Gastroesophageal sphincter (tissue), 4 donors: ENCODE data around the gene DIP2C. TPM values are rescaled to one million over a fixed set of nuclear protein-coding genes. Genes with fewer than 3 reads are reported as not detected.
"Not testable (repeated sequence)": the region's sequence is repeated elsewhere in the genome, so short reads cannot be mapped to it uniquely, and the experiment has no call there.

ENCODE experiments used
- ATAC-seq: fragments of 150-250 bp; one replicate; pipeline ENCODE4 v1.9.1; 2016; ENCODE audit warnings: mild to moderate bottlenecking, moderate library complexity
- H3K27ac ChIP-seq, 4 donors: fragments of 200-600 bp; sonication (generic) in 3 of 4; 1 replicate in 3 of 4; 2 replicates in 1 of 4; pipeline ENCODE4 v1.5.1; 2016 to 2019
- H3K27me3 ChIP-seq: fragments of 200-600 bp; sonication (generic); one replicate; pipeline ENCODE4 v1.5.1; 2019
- H3K36me3 ChIP-seq, 2 donors: fragments of 200-600 bp; sonication (generic); one replicate each; pipeline ENCODE4 v1.5.1; 2019; ENCODE audit warnings: control low read depth in 1 of 2
- H3K4me1 ChIP-seq, 3 donors: fragments of 200-600 bp; sonication (generic); 1 replicate in 2 of 3; 2 replicates in 1 of 3; pipeline ENCODE4 v1.5.1; 2016 to 2019; ENCODE audit warnings: control low read depth in 2 of 3
- H3K4me3 ChIP-seq, 2 donors: fragments of 200-600 bp; sonication (generic); one replicate each; pipeline ENCODE4 v1.5.1; 2019; ENCODE audit warnings: mild to moderate bottlenecking in 1 of 2, moderate library complexity in 1 of 2
- H3K9me3 ChIP-seq, 3 donors: fragments of 200-600 bp; sonication (generic); one replicate each; pipeline ENCODE4 v1.5.1; 2017 to 2019; ENCODE audit warnings: control low read depth in 2 of 3
- EP300 ChIP-seq: sonication (generic); formaldehyde crosslinking; IDR thresholded peaks from one replicate; pipeline ENCODE4 v1.6.1; 2017; ENCODE audit warnings: antibody characterized with exemption, mild to moderate bottlenecking
- POLR2A ChIP-seq, 2 donors: fragments of 450-650 bp; IDR thresholded peaks; one replicate each; pipeline ENCODE4 v1.6.1; 2017; ENCODE audit warnings: antibody characterized with exemption in 2 of 2, mild to moderate bottlenecking in 2 of 2, moderate library complexity in 1 of 2
- POLR2AphosphoS5 ChIP-seq: sonication (generic); formaldehyde crosslinking; IDR thresholded peaks from one replicate; pipeline ENCODE4 v1.6.1; 2017; ENCODE audit warnings: antibody characterized with exemption
- WGBS, 2 donors: methylation state at CpG; one replicate each; pipeline ENCODE4 v1.1.5; 2018; ENCODE audit warnings: low coverage in 1 of 2; 5-methylcytosine and 5-hydroxymethylcytosine counted together
- total RNA-seq, 4 donors: library from RNA; depleted of rRNA; stranded (reverse); fragments of >200 nt; gene quantifications; one replicate each; pipeline ENCODE4 v1.1.0, GENCODE V29; 2016
- TF ChIP-seq, protein P1 (sequence below), 4 experiments: fragments of 200-600 bp in 2 of 4; fragments of 450-650 bp in 2 of 4; sonication (generic) in 1 of 4; IDR thresholded peaks; one replicate each; pipeline ENCODE4 v1.5.1; 2017 to 2019; ENCODE audit warnings: antibody characterized with exemption in 4 of 4, mild to moderate bottlenecking in 2 of 4, moderate library complexity in 2 of 4

The DIP2C gene
- total RNA-seq, 4 donors from 2014 or later: 40.8 to 73.8 (median 47.7) TPM

DNA sequence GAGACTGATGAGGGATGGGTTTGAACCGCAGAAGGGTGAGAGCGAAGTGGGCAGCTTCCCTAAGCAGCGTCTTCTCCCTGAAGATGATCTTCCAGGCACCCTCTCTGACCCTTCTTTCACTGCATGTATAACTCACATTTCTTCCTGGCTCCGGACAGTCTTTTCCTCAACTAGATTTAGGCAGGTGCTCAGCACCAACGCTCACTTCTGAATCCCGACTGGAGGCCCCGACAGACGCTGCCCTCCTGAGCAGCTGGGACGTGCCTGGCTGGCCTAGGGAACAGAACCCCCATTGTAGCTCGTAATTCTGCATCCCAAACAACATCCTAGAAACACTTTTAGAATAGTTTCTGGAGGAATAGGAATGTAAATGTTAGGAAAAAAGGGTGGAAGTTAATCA lies 206.6 kb downstream of the DIP2C start:
- ATAC-seq: no peak
- H3K4me1 ChIP-seq: peaks cover 0 to 85% (median 10%) of the 10 kb centered on the region in 3 donors
- no peaks in the 10 kb centered on the region for H3K27me3 ChIP-seq
- TF ChIP-seq, protein P1, sequence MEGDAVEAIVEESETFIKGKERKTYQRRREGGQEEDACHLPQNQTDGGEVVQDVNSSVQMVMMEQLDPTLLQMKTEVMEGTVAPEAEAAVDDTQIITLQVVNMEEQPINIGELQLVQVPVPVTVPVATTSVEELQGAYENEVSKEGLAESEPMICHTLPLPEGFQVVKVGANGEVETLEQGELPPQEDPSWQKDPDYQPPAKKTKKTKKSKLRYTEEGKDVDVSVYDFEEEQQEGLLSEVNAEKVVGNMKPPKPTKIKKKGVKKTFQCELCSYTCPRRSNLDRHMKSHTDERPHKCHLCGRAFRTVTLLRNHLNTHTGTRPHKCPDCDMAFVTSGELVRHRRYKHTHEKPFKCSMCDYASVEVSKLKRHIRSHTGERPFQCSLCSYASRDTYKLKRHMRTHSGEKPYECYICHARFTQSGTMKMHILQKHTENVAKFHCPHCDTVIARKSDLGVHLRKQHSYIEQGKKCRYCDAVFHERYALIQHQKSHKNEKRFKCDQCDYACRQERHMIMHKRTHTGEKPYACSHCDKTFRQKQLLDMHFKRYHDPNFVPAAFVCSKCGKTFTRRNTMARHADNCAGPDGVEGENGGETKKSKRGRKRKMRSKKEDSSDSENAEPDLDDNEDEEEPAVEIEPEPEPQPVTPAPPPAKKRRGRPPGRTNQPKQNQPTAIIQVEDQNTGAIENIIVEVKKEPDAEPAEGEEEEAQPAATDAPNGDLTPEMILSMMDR (IDR thresholded peaks at IDR 0.05): no peak
- TF ChIP-seq EP300 (no peak), POLR2AphosphoS5 (no peak), POLR2A (IDR thresholded peaks at IDR 0.05) (no peak)
- no peaks in the 10 kb centered on the region for H3K9me3 ChIP-seq
- peak overlapping the region in 3 of 4 donors; percentile 87 to 93 (median 90) for H3K27ac ChIP-seq
- 57 to 89% methylated on average over 3 to 4 of the region's 10 CpGs for WGBS, 2 donors
- no peak overlapping the region for H3K4me3 ChIP-seq
- peaks cover 0 to 27% of the 10 kb centered on the region in 2 donors for H3K36me3 ChIP-seq

DNA sequence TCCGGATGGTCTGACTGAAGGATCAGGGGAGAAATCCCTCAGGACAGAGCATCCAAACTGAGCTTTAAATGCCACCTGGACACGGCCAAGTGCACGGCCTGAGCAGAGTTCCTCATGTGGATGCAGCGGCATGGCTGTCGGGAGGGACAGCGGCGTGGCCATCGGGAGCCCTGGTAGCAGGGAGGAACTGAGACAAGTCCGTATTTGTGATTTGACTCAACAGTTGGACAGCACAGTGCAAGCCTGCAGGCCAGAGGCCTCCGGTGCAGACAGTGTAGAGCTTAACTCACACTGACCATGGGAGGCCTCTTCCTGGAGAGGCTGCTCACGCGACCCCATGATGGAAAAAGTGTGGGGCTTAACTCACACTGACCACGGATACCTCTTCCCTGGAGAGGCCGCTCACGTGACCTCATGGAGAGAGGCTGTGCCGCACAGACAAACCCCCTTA lies 207.4 kb downstream of the DIP2C start:
- H3K4me1 ChIP-seq: peaks cover 0 to 78% (median 10%) of the 10 kb centered on the region in 3 donors
- H3K27ac ChIP-seq: peak overlapping the region in 3 of 4 donors; percentile 87 to 93 (median 90)
- no peaks in the 10 kb centered on the region for H3K9me3 ChIP-seq
- ATAC-seq: no peak
- H3K36me3 ChIP-seq: peaks cover 0 to 27% of the 10 kb centered on the region in 2 donors
- 81 to 89% methylated on average over 7 to 11 of the region's 16 CpGs for WGBS, 2 donors
- no peaks in the 10 kb centered on the region for H3K27me3 ChIP-seq
- H3K4me3 ChIP-seq: no peak overlapping the region
- TF ChIP-seq POLR2AphosphoS5: no peak
- TF ChIP-seq EP300: no peak
- TF ChIP-seq POLR2A (IDR thresholded peaks at IDR 0.05): no peak
- TF ChIP-seq, protein P1 (IDR thresholded peaks at IDR 0.05): no peak

- 60 to 85% methylated on average over 1 to 7 of the region's 15 CpGs for WGBS, 2 donors
- H3K9me3 ChIP-seq: no peaks in the 10 kb centered on the region
- peak overlapping the region in 3 of 4 donors; percentile 87 to 93 (median 90) for H3K27ac ChIP-seq
- no peak overlapping the region for H3K4me3 ChIP-seq
- H3K4me1 ChIP-seq: peaks cover 0 to 78% (median 9%) of the 10 kb centered on the region in 3 donors
- no peaks in the 10 kb centered on the region for H3K27me3 ChIP-seq
- TF ChIP-seq POLR2A (IDR thresholded peaks at IDR 0.05) (no peak), EP300 (no peak), POLR2AphosphoS5 (no peak)
- TF ChIP-seq, protein P1 (IDR thresholded peaks at IDR 0.05): no peak
- peaks cover 0 to 27% of the 10 kb centered on the region in 2 donors for H3K36me3 ChIP-seq
- no peak for ATAC-seq
Observed at GRCh38 chr10:481628-482027, 207.8 kb downstream of the DIP2C start.

DNA sequence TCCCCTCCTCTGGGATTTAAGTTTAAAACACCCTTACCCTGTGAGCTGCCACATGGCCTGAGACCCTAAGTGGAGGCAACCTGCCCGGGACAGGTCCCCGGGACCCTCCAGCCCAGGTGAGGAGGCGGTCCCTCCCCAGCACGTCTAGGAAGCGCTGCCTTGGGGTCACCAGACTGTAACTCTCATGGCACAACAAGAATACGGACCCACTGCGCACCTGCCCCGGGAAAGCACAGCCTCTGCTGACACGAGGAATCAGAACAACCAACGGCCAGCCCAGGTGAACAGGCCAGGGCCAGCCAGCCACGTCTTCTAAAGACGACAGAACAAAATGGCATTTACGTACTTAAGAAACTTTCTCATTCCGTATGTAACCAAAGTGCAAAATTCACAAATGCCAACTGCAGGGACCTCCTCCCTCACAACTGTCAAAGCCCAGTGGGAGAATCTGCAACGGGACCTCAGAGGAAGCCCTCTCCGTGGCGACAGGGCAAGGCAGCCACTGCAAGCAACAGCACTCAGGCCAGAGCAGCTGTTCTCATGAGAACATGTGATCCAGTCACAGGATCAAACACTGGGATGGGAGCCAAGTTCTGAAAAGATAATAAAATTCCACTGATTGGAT lies 208.4 kb downstream of the DIP2C start:
- H3K27me3 ChIP-seq: no peaks in the 10 kb centered on the region
- ATAC-seq: no peak
- TF ChIP-seq EP300 (no peak), POLR2AphosphoS5 (no peak), POLR2A (IDR thresholded peaks at IDR 0.05) (no peak)
- TF ChIP-seq, protein P1 (IDR thresholded peaks at IDR 0.05): no peak
- H3K9me3 ChIP-seq: no peaks in the 10 kb centered on the region
- peak overlapping the region in 3 of 4 donors; percentile 87 to 93 (median 90) for H3K27ac ChIP-seq
- peaks cover 0 to 27% of the 10 kb centered on the region in 2 donors for H3K36me3 ChIP-seq
- peaks cover 0 to 78% (median 6%) of the 10 kb centered on the region in 3 donors for H3K4me1 ChIP-seq
- 33 to 60% methylated on average over 1 to 2 of the region's 17 CpGs for WGBS, 2 donors
- no peak overlapping the region for H3K4me3 ChIP-seq

- peaks cover 0 to 76% (median under 1%) of the 10 kb centered on the region in 3 donors for H3K4me1 ChIP-seq
- H3K4me3 ChIP-seq: no peak overlapping the region
- peaks cover 0 to 27% of the 10 kb centered on the region in 2 donors for H3K36me3 ChIP-seq
- no peaks in the 10 kb centered on the region for H3K27me3 ChIP-seq
- WGBS, 2 donors: 90 to 94% methylated on average over 9 to 14 of the region's 23 CpGs
- H3K27ac ChIP-seq: peak overlapping the region in 3 of 4 donors; percentile 87 to 93 (median 90)
- H3K9me3 ChIP-seq: no peaks in the 10 kb centered on the region
- TF ChIP-seq POLR2A (IDR thresholded peaks at IDR 0.05) (no peak), EP300 (no peak)
- TF ChIP-seq, protein P1 (IDR thresholded peaks at IDR 0.05): no peak
- ATAC-seq: no peak
Observed at GRCh38 chr10:480498-480927, 209.0 kb downstream of the DIP2C start.

DNA sequence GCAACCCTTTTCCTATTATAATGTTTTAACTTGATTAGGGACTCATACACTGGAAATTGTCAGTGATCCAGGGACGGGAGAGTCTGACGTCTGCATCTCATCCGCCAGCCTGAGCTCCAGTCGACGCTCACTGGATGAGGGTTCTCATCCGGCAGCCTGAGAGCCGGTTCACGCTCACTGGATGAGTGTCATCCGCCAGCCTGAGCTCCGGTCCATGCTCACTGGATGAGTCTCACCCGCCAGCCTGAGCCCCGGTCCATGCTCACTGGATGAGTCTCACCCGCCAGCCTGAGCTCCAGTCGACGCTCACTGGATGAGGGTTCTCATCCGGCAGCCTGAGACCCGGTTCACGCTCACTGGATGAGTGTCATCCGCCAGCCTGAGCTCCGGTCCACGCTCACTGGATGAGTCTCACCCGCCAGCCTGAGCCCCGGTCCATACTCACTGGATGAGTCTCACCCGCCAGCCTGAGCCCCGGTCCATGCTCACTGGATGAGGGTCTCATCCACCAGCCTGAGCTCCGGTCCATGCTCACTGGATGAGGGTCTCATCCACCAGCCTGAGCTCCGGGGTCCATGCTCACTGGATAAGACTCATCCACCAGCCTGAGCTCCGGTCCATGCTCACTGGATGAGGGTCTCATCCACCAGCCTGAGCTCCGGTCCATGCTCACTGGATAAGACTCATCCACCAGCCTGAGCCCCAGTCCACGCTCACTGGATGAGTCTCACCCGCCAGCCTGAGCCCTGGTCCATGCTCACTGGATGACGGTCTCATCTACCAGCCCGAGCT lies 209.6 kb downstream of the DIP2C start:
- not testable (repeated sequence) for H3K27me3 ChIP-seq, H3K9me3 ChIP-seq, H3K4me3 ChIP-seq, ATAC-seq
- H3K4me1 ChIP-seq: peaks cover 0 to 70% (median 0%) of the 10 kb centered on the region in 3 donors
- peak overlapping the region in 2 of 4 donors; percentile 87 to 93 for H3K27ac ChIP-seq
- 89 to 93% methylated on average over 3 to 19 of the region's 33 CpGs for WGBS, 2 donors
- H3K36me3 ChIP-seq: peaks cover 0 to 27% of the 10 kb centered on the region in 2 donors
